Upper lobe of left lung (tissue), 4 donors: Measurements from ENCODE around the gene PRKN.

Experiments
- CTCF ChIP-seq, 6 experiments: fragments of 450-650 bp in 4 of 6; fragments of 200-600 bp in 2 of 6; sonication (generic) in 2 of 6; IDR thresholded peaks; one replicate each; pipeline ENCODE4 v1.5.1; 2016 to 2019; ENCODE audit warnings: antibody characterized with exemption in 6 of 6
- POLR2A ChIP-seq, 4 donors: fragments of 450-650 bp; IDR thresholded peaks; one replicate each; pipeline ENCODE4 v1.5.1; 2016 to 2017; ENCODE audit warnings: antibody characterized with exemption in 4 of 4, mild to moderate bottlenecking in 2 of 4
- POLR2AphosphoS5 ChIP-seq, 2 donors: sonication (generic); formaldehyde crosslinking; IDR thresholded peaks; one replicate each; pipeline ENCODE4 v1.5.1; 2017; ENCODE audit warnings: antibody characterized with exemption in 2 of 2

DNA sequence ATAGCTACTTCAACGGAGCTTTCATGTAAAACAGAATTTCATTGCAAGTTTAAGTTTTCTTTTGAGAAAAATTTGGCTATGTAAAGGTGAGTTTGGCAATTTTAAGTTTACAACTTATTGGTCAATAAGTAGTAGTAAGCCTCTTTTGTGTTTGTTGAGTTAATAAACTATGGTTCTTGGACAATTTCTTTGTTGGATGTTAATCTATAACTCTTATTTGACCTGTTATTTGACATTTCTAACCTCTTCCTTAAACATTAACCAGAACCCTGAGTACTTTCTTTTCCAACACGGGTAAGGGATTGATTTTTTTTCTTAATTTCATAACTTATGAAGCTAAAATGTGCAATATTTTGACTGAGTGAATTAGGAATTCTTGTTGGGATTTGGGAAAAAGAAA, 354.4 kb downstream of the PRKN start:
- TF ChIP-seq CTCF (IDR thresholded peaks at IDR 0.05) (no peak), POLR2AphosphoS5 (IDR thresholded peaks at IDR 0.05) (no peak), POLR2A (IDR thresholded peaks at IDR 0.05) (no peak)
